H1 (cell line): ENCODE measurements around the gene NF1. TPM values are rescaled to one million over a fixed set of nuclear protein-coding genes. Genes with fewer than 3 reads are reported as not detected.

ENCODE experiments used
- CTCF ChIA-PET: fragments of 300-600 bp; sonication (Branson Sonifier 250); formaldehyde crosslinking; loops from one replicate; lab custom pipeline; 2021; ENCODE audit not compliant: partially characterized antibody; lab: Charles Lee
- POLR2A ChIA-PET: fragments of 300-600 bp; sonication (Branson Sonifier 250); formaldehyde crosslinking; loops from one replicate; lab custom pipeline; 2021; ENCODE audit warnings: inconsistent platforms; ENCODE audit not compliant: partially characterized antibody; lab: Charles Lee
- DNase-seq, 2 experiments: peaks; one replicate each; pipeline versions ENCODE4 v3.0.0 to v3.0.0-alpha.2; 2010 to 2022; ENCODE audit warnings: low spot score in 2 of 2, low read depth in 1 of 2, mixed read lengths in 1 of 2
- FAIRE-seq: peaks from 2 replicates; lab custom pipeline; 2011; peaks lifted over from hg19 to GRCh38; lab: Jason Lieb, UNC
- H2AFZ ChIP-seq: 2 replicates; pipeline ENCODE4 v1.8.1; 2012; ENCODE audit warnings: low read length, inconsistent platforms
- H2AK5ac ChIP-seq: 2 replicates; pipeline ENCODE4 v1.6.1; 2013; ENCODE audit warnings: low read depth, low read length
- H2BK120ac ChIP-seq: replicated peaks from 2 replicates; pipeline ENCODE3; 2013; ENCODE audit warnings: low read depth, low read length, inconsistent platforms
- H2BK12ac ChIP-seq: 2 replicates; pipeline ENCODE4 v1.6.1; 2013; ENCODE audit warnings: low read depth, low read length
- H2BK15ac ChIP-seq: 2 replicates; pipeline ENCODE4 v1.6.1; 2013; ENCODE audit warnings: low read length
- H2BK20ac ChIP-seq: 2 replicates; pipeline ENCODE4 v1.6.1; 2013; ENCODE audit warnings: low read length
- H2BK5ac ChIP-seq: 2 replicates; pipeline ENCODE4 v1.6.1; 2013; ENCODE audit warnings: low read depth, low read length
- H3K14ac ChIP-seq: 2 replicates; pipeline ENCODE4 v1.6.1; 2013; ENCODE audit warnings: inconsistent platforms; ENCODE audit not compliant: insufficient read length
- H3K18ac ChIP-seq: 2 replicates; pipeline ENCODE4 v1.6.1; 2013; ENCODE audit warnings: low read length; ENCODE audit errors: extremely low read depth
- H3K23ac ChIP-seq: 2 replicates; pipeline ENCODE4 v1.6.1; 2013; ENCODE audit warnings: inconsistent platforms; ENCODE audit not compliant: insufficient read length
- H3K23me2 ChIP-seq: 2 replicates; pipeline ENCODE4 v1.6.1; 2013; ENCODE audit warnings: low read depth, low read length
- H3K27ac ChIP-seq: 2 replicates; pipeline ENCODE4 v1.6.1; 2011; ENCODE audit warnings: low read depth, low read length, inconsistent platforms
- H3K27me3 ChIP-seq, 4 experiments: replicated peaks in 1 of 4; 1 replicate in 1 of 4; 2 replicates in 3 of 4; pipeline versions ENCODE4 v1.6.1 to v1.8.1; 2011 to 2013; ENCODE audit warnings: low read length in 3 of 4, mild to moderate bottlenecking in 3 of 4, inconsistent platforms in 2 of 4, mixed read lengths in 2 of 4, moderate library complexity in 1 of 4; ENCODE audit not compliant: control insufficient read depth in 3 of 4, insufficient read depth in 3 of 4; ENCODE audit errors: extremely low read depth in 1 of 4
- H3K36me3 ChIP-seq, 4 experiments: 2 replicates each; pipeline versions ENCODE4 v1.6.1 to v1.8.1; 2011 to 2013; ENCODE audit warnings: mild to moderate bottlenecking in 4 of 4, low read length in 3 of 4, moderate library complexity in 2 of 4, control low read depth in 1 of 4, inconsistent platforms in 1 of 4; ENCODE audit not compliant: insufficient read depth in 4 of 4, control insufficient read depth in 2 of 4
- H3K4ac ChIP-seq: replicated peaks from 2 replicates; pipeline ENCODE3; 2013; ENCODE audit warnings: low read length, low read depth, mixed read lengths, inconsistent platforms; ENCODE audit not compliant: insufficient read length
- H3K4me1 ChIP-seq, 4 experiments: replicated peaks in 1 of 4; 1 replicate in 1 of 4; 2 replicates in 3 of 4; pipeline versions ENCODE4 v1.6.1 to v1.8.1; 2011 to 2013; ENCODE audit warnings: low read length in 3 of 4, inconsistent platforms in 2 of 4, mixed read lengths in 1 of 4; ENCODE audit not compliant: insufficient read depth in 4 of 4, control insufficient read depth in 3 of 4
- H3K4me2 ChIP-seq, 2 experiments: 2 replicates each; pipeline versions ENCODE4 v1.6.1 to v1.8.1; 2011 to 2013; ENCODE audit warnings: low read depth in 2 of 2, low read length in 2 of 2, control low read depth in 1 of 2, inconsistent platforms in 1 of 2, mild to moderate bottlenecking in 1 of 2; ENCODE audit not compliant: insufficient read depth in 1 of 2
- H3K4me3 ChIP-seq, 4 experiments: fragments of 200-600, 300-600 bp in 1 of 4; sonication (generic), shearing (Covaris generic), sonication (Bioruptor Twin) in 1 of 4; 2 replicates each; pipeline versions ENCODE4 v1.5.1 to v1.8.1; 2011 to 2016; ENCODE audit warnings: low read length in 4 of 4, low read depth in 3 of 4, control low read depth in 2 of 4, inconsistent platforms in 2 of 4, mild to moderate bottlenecking in 2 of 4, mixed read lengths in 1 of 4, moderate library complexity in 1 of 4; ENCODE audit not compliant: insufficient read depth in 2 of 4; ENCODE audit errors: extremely low read depth in 1 of 4
- H3K56ac ChIP-seq: replicated peaks from 2 replicates; pipeline ENCODE3; 2013; ENCODE audit warnings: low read depth, mild to moderate bottlenecking, mixed read lengths, low read length, inconsistent platforms; ENCODE audit not compliant: insufficient read length
- H3K79me1 ChIP-seq: 2 replicates; pipeline ENCODE4 v1.6.1; 2013; ENCODE audit warnings: low read depth, low read length, control low read depth
- H3K79me2 ChIP-seq, 2 experiments: 2 replicates each; pipeline versions ENCODE4 v1.6.1 to v1.8.1; 2012 to 2013; ENCODE audit warnings: low read length in 2 of 2, mild to moderate bottlenecking in 2 of 2, inconsistent platforms in 1 of 2; ENCODE audit not compliant: insufficient read depth in 2 of 2, control insufficient read depth in 1 of 2
- H3K9ac ChIP-seq, 4 experiments: replicated peaks in 1 of 4; 1 replicate in 1 of 4; 2 replicates in 3 of 4; pipeline versions ENCODE4 v1.6.1 to v1.8.1; 2011 to 2013; ENCODE audit warnings: low read depth in 3 of 4, low read length in 3 of 4, control low read depth in 2 of 4, mild to moderate bottlenecking in 2 of 4, moderate library complexity in 2 of 4, inconsistent platforms in 1 of 4; ENCODE audit errors: extremely low read depth in 1 of 4
- H3K9me3 ChIP-seq, 2 experiments: 2 replicates each; pipeline versions ENCODE4 v1.6.1 to v1.8.1; 2012 to 2013; ENCODE audit warnings: mild to moderate bottlenecking in 2 of 2, moderate library complexity in 2 of 2, control low read depth in 1 of 2, inconsistent platforms in 1 of 2, low read depth in 1 of 2, low read length in 1 of 2, mixed read lengths in 1 of 2; ENCODE audit not compliant: insufficient read depth in 2 of 2
- H4K20me1 ChIP-seq, 2 experiments: replicated peaks in 1 of 2; 2 replicates each; pipeline versions ENCODE3 to v1.8.1; 2011 to 2013; ENCODE audit warnings: inconsistent platforms in 2 of 2, low read length in 2 of 2, mild to moderate bottlenecking in 1 of 2; ENCODE audit not compliant: insufficient read depth in 2 of 2, control insufficient read depth in 1 of 2
- H4K5ac ChIP-seq: 2 replicates; pipeline ENCODE4 v1.6.1; 2013; ENCODE audit warnings: low read length, low read depth, mixed read lengths, inconsistent platforms; ENCODE audit not compliant: insufficient read length
- H4K8ac ChIP-seq: 2 replicates; pipeline ENCODE4 v1.8.0; 2013; ENCODE audit warnings: mild to moderate bottlenecking, moderate library complexity, low read length, inconsistent platforms; ENCODE audit not compliant: insufficient read depth; ENCODE audit errors: extremely low read depth
- H4K91ac ChIP-seq: replicated peaks from 2 replicates; pipeline ENCODE3; 2013; ENCODE audit warnings: low read length, mixed read lengths, inconsistent platforms; ENCODE audit not compliant: insufficient read length
- CHD1 ChIP-seq: IDR thresholded peaks from 2 replicates; pipeline ENCODE4 v1.6.1; 2012; ENCODE audit warnings: low read depth, low read length, improper control_type of control experiment
- HDAC2 ChIP-seq, 2 experiments: fragments of 300-600 bp in 1 of 2; sonication (generic) in 1 of 2; IDR thresholded peaks; 2 replicates each; pipeline ENCODE4 v1.6.1; 2011 to 2012; ENCODE audit warnings: low read depth in 2 of 2, low read length in 2 of 2, mild to moderate bottlenecking in 2 of 2, moderate library complexity in 2 of 2, borderline replicate concordance in 1 of 2, inconsistent platforms in 1 of 2
- KDM1A ChIP-seq: fragments of 200-600, 300-600 bp; sonication (generic); IDR thresholded peaks from 2 replicates; pipeline ENCODE4 v1.7.1; 2016; ENCODE audit warnings: mild to moderate bottlenecking, low read length, borderline replicate concordance
- MAFK ChIP-seq: IDR thresholded peaks from 2 replicates; pipeline ENCODE4 v1.6.1; 2012; ENCODE audit warnings: low read depth, mild to moderate bottlenecking, improper control_type of control experiment, low read length
- RNF2 ChIP-seq: fragments of 200-900, 300-1000 bp; sonication (generic); IDR thresholded peaks from 2 replicates; pipeline ENCODE4 v1.7.1; 2016; ENCODE audit warnings: borderline replicate concordance, low read depth, mild to moderate bottlenecking, antibody characterized with exemption, low read length; ENCODE audit not compliant: poor library complexity, severe bottlenecking; ENCODE audit errors: missing control alignments
- SIRT6 ChIP-seq: IDR thresholded peaks from one replicate; pipeline ENCODE4 v1.7.1; 2012; ENCODE audit warnings: low read length, inconsistent platforms
- SIX5 ChIP-seq: IDR thresholded peaks from 2 replicates; pipeline ENCODE4 v1.6.1; 2011; ENCODE audit warnings: mild to moderate bottlenecking, low read depth, low read length
- SP4 ChIP-seq: IDR thresholded peaks from 2 replicates; pipeline ENCODE4 v1.6.1; 2012; ENCODE audit warnings: low read length, inconsistent platforms
- TAF7 ChIP-seq: optimal IDR thresholded peaks from 2 replicates; pipeline ENCODE3; 2011; ENCODE audit warnings: low read depth, mild to moderate bottlenecking, inconsistent platforms, low read length, moderate library complexity, borderline replicate concordance
- TBP ChIP-seq: IDR thresholded peaks from 2 replicates; pipeline ENCODE4 v1.6.1; 2011; ENCODE audit warnings: low read depth, low read length, improper control_type of control experiment
- WGBS, 2 experiments: shearing (Covaris generic) in 1 of 2; methylation state at CpG; one replicate each; pipeline versions ENCODE4 v1.1.6 to v1.1.7; 2013 to 2015; ENCODE audit warnings: low lambda C conversion rate in 2 of 2, mixed read lengths in 2 of 2, inconsistent platforms in 1 of 2, low coverage in 1 of 2, missing lambda C conversion rate in 1 of 2; ENCODE audit not compliant: insufficient replicate concordance in 2 of 2, insufficient coverage in 1 of 2, insufficient read length in 1 of 2; ENCODE audit errors: extremely low coverage in 1 of 2, missing lambda C conversion rate in 1 of 2; 5-methylcytosine and 5-hydroxymethylcytosine counted together
- polyA plus RNA-seq, 7 experiments: library from polyadenylated mRNA; depleted of rRNA in 3 of 7; stranded (reverse) in 5 of 7; unstranded in 2 of 7; fragments of >200 nt in 5 of 7; fragments of 200-250 nt in 2 of 7; gene quantifications; 1 replicate in 5 of 7; 2 replicates in 1 of 7; 4 replicates in 1 of 7; pipeline versions ENCODE4 v1.2.1 to v1.2.3, GENCODE V29; 2011 to 2013; ENCODE audit warnings: missing spikeins in 2 of 7, mixed read lengths in 2 of 7
- total RNA-seq: library from RNA; stranded (reverse); fragmentation: NEBNext Ultra II Directional; extraction: Animal tissue kit (Norgen Biotek cat#: 25700); gene quantifications from 2 replicates; pipeline ENCODE4 v1.2.1, GENCODE V29; 2021

Gene NF1
- total and polyA plus RNA-seq, 2 of the 8 experiments (the other 6 are each of a cell fraction or from before 2014, with no cell fraction given): 19.3 to 29.6 TPM

- Histone ChIP-seq H3K18ac (no peak overlapping the region; the same call in 1 of the 2 replicates), H3K36me3 (no peaks in the 10 kb centered on the region), H2BK15ac (no peak overlapping the region), H3K4me3 (no peak overlapping the region), H2BK20ac (no peak overlapping the region), H2BK120ac (no peak overlapping the region), H4K5ac (no peak overlapping the region), H3K14ac (no peak overlapping the region), H4K20me1 (no peaks in the 10 kb centered on the region), H3K27ac (no peak overlapping the region), H3K9me3 (no peaks in the 10 kb centered on the region), H2AFZ (no peak overlapping the region), H3K23me2 (no peaks in the 10 kb centered on the region), H3K23ac (no peak overlapping the region), H3K56ac (no peak overlapping the region), H4K8ac (no peak overlapping the region), H3K27me3 (no peaks in the 10 kb centered on the region), H2BK5ac (no peak overlapping the region), H3K79me2 (no peaks in the 10 kb centered on the region), H4K91ac (no peak overlapping the region), H3K9ac (no peak overlapping the region), H2BK12ac (no peak overlapping the region), H3K4me1 (peaks cover 3 to 9% (median 7%) of the 10 kb centered on the region in 4 experiments), H2AK5ac (no peak overlapping the region), H3K4me2 (peak overlapping the region in 1 of 2 experiments; percentile 45; a peak in 2 of 4 replicates), H3K4ac (no peak overlapping the region), H3K79me1 (no peaks in the 10 kb centered on the region)
- CTCF ChIA-PET: interaction anchor here (0.5 to 1.6 kb wide), 8 partner anchors 10 to 164 kb away, joined by 3 to 8 read pairs (median 4); no protein-coding TSS in a partner anchor
- POLR2A ChIA-PET: interaction anchor here (0.7 to 1.1 kb wide), 2 partner anchors 8 to 17 kb away, joined by 3 read pairs; no protein-coding TSS in a partner anchor
- DNase-seq (no peak), FAIRE-seq (no peak)
- WGBS, 2 experiments: 35% methylated on average over 5 of the region's 5 CpGs; no CpG with 5 or more reads in 1 of the 2 experiments
- no peak for TF ChIP-seq SIRT6
- no peak for TF ChIP-seq MAFK
- no peak for TF ChIP-seq TAF7
- TF ChIP-seq HDAC2 (IDR thresholded peaks at IDR 0.05; ENCODE audit: borderline replicate concordance in 1 of 2, low read depth in 2 of 2, low read length in 2 of 2): peak; percentile 36 to 89; a peak in 1 of 4 replicates
- TF ChIP-seq CHD1: no peak
- TF ChIP-seq TBP: no peak
- peak; percentile 85 for TF ChIP-seq KDM1A
- TF ChIP-seq RNF2: no peak
- TF ChIP-seq SIX5: no peak
- TF ChIP-seq SP4: no peak
These were observed 330.1 kb downstream of the NF1 start for GRCh38 chr17:31424944-31425281.
